AG10803 (cell line): ENCODE results near the gene PLCB1.
"Not testable (repeated sequence)": the region's sequence is repeated elsewhere in the genome, so short reads cannot be mapped to it uniquely, and the experiment has no call there.

Experiments used
- DNase-seq: peaks from one replicate; pipeline ENCODE4 v3.0.0; 2010; ENCODE audit warnings: low read depth
- H3K4me3 ChIP-seq: 2 replicates; pipeline ENCODE4 v1.5.1; 2011; ENCODE audit warnings: mild to moderate bottlenecking, low read length, control low read depth
- TF ChIP-seq, protein P1 (sequence below): conservative IDR thresholded peaks from 2 replicates; pipeline ENCODE4 v1.5.1; 2011; ENCODE audit warnings: mild to moderate bottlenecking, low read length, control low read depth, inconsistent platforms

Gene PLCB1

DNA sequence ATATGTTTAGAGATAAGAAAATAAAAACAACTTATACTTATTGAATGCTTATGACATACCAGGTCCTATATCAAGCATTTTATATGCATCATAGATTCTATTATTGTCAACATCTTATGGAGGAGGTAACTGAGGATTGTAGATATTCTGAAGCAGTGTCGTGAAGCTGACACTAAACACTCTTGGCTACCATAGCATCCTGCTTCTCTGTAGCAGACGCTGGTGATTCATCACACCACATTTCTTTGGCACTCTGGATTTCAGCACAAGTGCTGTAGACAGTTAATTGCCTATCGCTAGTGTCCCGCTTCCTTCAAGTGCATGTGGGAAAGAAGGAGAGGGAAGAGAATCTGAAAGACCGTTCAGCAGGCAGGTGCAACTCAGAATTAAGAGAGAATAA is 317.1 kb downstream of the PLCB1 start:
- no peak overlapping the region for H3K4me3 ChIP-seq
- peak; percentile 55 for DNase-seq
- TF ChIP-seq, protein P1, sequence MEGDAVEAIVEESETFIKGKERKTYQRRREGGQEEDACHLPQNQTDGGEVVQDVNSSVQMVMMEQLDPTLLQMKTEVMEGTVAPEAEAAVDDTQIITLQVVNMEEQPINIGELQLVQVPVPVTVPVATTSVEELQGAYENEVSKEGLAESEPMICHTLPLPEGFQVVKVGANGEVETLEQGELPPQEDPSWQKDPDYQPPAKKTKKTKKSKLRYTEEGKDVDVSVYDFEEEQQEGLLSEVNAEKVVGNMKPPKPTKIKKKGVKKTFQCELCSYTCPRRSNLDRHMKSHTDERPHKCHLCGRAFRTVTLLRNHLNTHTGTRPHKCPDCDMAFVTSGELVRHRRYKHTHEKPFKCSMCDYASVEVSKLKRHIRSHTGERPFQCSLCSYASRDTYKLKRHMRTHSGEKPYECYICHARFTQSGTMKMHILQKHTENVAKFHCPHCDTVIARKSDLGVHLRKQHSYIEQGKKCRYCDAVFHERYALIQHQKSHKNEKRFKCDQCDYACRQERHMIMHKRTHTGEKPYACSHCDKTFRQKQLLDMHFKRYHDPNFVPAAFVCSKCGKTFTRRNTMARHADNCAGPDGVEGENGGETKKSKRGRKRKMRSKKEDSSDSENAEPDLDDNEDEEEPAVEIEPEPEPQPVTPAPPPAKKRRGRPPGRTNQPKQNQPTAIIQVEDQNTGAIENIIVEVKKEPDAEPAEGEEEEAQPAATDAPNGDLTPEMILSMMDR, result no peak

DNA sequence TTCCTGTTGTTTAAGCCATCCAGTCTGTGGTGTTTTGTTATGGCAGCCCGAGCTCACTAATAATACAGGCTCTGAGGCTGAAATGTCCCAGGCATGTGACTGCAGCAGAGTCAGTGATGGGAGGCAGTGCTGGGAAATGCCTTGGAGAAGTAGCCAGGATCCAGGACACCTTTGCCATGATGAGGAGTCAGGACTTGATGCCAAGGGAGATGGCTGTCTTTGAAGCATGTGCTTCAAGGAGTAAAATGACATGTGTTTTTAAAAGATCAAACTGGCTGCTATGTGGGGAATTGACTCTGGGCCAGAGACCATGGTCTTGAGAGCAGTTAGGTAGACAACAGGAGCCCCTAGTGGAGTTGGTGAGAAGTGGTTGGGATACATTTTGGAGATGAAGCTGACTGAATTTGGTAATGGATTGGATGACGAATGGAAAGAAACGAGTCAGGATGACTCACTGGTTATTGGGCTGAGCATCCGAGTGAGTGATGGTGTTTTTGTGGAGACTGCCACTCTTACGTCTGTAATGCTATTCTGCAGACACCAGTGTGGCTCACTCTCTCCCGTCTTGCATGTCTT is 322.2 kb downstream of the PLCB1 start:
- peak; percentile 84 for DNase-seq
- TF ChIP-seq, protein P1, result peak; percentile 62
- H3K4me3 ChIP-seq, result no peak overlapping the region

DNA sequence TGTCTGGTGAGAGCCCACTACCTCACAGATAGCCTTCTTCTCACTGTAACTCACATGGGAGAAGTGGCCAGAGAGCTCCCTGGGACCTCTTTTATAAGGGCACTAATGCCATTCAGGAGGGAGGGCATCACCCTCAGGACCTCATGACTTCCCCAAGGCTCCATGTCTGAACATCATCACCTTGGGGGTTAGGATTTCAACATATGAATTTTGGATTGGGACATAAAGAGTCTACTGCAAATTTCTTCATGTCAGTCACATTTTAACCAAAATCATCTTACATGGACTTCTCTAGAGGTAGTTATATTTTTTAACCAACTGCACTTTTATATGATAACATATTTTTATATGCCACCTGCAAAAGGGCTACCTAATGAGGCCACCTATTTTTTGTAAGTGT is 324.7 kb downstream of the PLCB1 start:
- DNase-seq, result no peak
- H3K4me3 ChIP-seq, result no peak overlapping the region
- TF ChIP-seq, protein P1, result no peak

DNA sequence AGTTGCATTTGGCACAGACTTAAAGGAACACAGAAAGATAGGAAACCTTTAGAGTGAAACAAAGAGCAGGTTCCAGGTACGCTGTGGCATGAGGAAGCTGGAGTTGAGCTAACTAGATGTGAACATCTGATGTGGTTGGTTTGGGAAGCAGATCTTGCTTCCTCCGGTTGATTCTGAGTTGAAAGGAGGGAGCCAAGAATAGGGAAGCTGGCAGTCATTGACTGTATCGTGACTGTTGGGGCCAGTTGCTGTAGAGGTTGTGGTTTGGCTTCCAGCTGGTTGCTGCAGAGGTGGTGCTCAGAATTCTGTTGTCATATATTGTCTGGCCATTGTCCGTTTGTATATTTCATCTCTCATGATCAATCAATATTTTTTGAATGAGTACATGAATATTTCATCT is 325.9 kb downstream of the PLCB1 start:
- H3K4me3 ChIP-seq, result no peak overlapping the region
- TF ChIP-seq, protein P1, result no peak
- no peak for DNase-seq

DNA sequence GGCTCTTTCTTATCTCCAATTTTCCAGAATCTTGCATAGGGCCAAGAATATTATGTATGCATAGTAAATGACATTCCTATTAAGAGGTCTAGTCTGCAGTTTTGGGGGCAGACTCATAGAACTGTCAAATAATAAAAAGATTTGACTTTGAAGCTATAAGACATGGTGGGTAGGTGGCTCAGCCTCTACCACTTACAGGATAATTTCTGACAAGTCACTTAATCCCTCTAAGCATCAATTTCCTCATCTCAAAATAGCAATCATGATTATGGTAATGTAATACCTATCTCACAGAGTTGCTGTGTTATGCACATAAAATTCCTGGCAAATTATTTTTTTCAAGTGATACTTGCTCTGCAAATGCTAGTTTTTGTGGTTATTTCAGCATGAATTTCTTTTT is 329.1 kb downstream of the PLCB1 start:
- no peak for DNase-seq
- TF ChIP-seq, protein P1, result no peak
- H3K4me3 ChIP-seq, result no peak overlapping the region

DNA sequence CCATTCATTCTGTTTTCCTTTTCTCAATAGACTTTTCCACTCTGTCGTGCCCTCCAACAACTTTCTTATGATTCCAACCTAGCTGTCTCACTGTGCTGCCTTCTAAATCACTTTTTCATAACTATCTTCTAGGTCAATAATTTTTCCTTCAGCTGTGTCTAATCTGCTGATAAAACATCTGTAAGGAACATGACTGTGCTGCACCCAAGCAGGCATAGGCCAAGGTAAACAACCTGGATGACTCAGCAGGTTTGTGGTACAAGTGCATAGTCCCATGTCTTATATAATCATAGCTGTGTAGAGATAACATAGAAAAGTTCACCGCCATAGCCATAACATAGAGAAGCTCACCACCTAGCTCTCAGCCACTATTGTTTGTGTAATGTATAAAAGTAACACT is 332.3 kb downstream of the PLCB1 start:
- no peak for DNase-seq
- TF ChIP-seq, protein P1, result no peak
- H3K4me3 ChIP-seq, result no peak overlapping the region

DNA sequence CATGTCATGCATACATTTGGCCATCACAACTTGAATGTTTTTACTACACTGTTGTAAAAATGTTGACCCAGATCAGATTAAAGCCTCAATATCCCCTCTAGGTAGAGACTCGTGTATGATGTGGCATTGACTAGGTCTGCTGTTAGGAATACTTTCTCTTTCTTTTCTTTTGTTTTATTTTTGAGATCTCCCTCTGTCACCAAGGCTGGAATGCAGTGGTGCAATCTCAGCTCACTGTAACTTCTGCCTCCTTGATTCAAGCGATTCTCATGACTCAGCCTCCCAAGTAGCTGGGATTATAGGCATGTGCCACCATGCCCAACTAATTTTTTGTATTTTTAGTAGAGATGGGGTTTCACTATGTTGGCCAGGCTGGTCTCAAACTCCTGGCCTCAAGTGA is 334.7 kb downstream of the PLCB1 start:
- H3K4me3 ChIP-seq, result not testable (repeated sequence)
- peak; percentile 61 for DNase-seq

DNA sequence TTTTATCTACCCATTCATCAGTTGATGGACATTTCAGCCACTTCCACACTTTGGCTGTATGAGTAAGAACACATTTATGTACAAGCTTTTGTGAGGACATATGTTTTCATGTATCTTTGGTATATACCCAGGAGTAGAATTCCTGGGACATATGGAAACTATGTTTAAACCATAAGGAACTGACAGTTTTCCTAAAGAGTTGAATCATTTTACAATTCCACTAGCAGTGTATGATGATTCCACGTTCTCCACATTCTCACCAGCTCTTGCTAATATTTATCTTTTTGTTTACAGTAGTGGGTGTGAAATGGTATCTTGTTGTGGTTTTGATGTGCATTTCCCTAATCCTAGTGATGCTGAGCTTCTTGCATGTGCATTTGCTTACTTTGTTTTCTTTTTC is 338.1 kb downstream of the PLCB1 start:
- DNase-seq, result no peak
- TF ChIP-seq, protein P1, result no peak
- no peak overlapping the region for H3K4me3 ChIP-seq
